ENCODE data around the gene USP16. TPM values are rescaled to one million over a fixed set of nuclear protein-coding genes. Genes with fewer than 3 reads are reported as not detected.

Gene USP16
- total RNA-seq, 1 experiment from 2014 or later: 30.6 TPM

GRCh38 chr21:29078869-29079767 is 54.6 kb downstream of the USP16 start:
- H2AK5ac ChIP-seq (ENCODE audit: insufficient read length, low read length): no peak overlapping the region
- H2BK20ac ChIP-seq (ENCODE audit: low read depth, low read length, poor library complexity, severe bottlenecking): no peak overlapping the region
- H4K8ac ChIP-seq (replicated peaks; ENCODE audit: insufficient read length, low read depth, low read length): no peak overlapping the region
- no peak overlapping the region for H3T11ph ChIP-seq (ENCODE audit: low read length)
- H3K27me3 ChIP-seq (ENCODE audit: insufficient read depth, low read length): no peaks in the 10 kb centered on the region
- no peak overlapping the region for H3K18ac ChIP-seq (ENCODE audit: insufficient read length, low read depth, low read length)
- no peak overlapping the region for H3K4me3 Mint-ChIP-seq
- no peaks in the 10 kb centered on the region for H3K23me2 ChIP-seq (ENCODE audit: insufficient read length, low read depth, low read length, poor library complexity, severe bottlenecking)
- no peak for DNase-seq
- H3K4me1 Mint-ChIP-seq: 0 out of 4 replicates have a peak, but pooled peaks cover 0 to 3% of the 10 kb centered on the region in 2 experiments
- H4K5ac ChIP-seq (ENCODE audit: insufficient read length, low read depth, low read length): no peak overlapping the region
- H2BK12ac ChIP-seq (ENCODE audit: insufficient read length, low read depth, low read length): no peak overlapping the region
- WGBS (ENCODE audit: extremely low coverage, insufficient read length, low lambda C conversion rate): no CpG with 5 or more reads among the region's 8 CpGs
- H2BK120ac ChIP-seq (ENCODE audit: low read depth, low read length, poor library complexity, severe bottlenecking): no peak overlapping the region
- no peaks in the 10 kb centered on the region for H3K79me1 ChIP-seq (ENCODE audit: insufficient read depth, low read depth, low read length, poor library complexity, severe bottlenecking)
- H3K27ac ChIP-seq (ENCODE audit: insufficient read length, low read depth, low read length): no peak overlapping the region
- no peak overlapping the region for H3K23ac ChIP-seq (ENCODE audit: insufficient read length, low read depth, low read length)
- no peak overlapping the region for H3K56ac ChIP-seq (ENCODE audit: insufficient read length, low read depth, low read length)
- no peak overlapping the region for H2BK5ac ChIP-seq (ENCODE audit: insufficient read length, low read length)
- no peaks in the 10 kb centered on the region for H3K79me2 ChIP-seq (ENCODE audit: insufficient read depth, low read length)
- no peaks in the 10 kb centered on the region for H3K4me1 ChIP-seq (ENCODE audit: insufficient read depth, low read length)
- H4K20me1 ChIP-seq (ENCODE audit: control insufficient read depth, insufficient read depth, insufficient read length): no peaks in the 10 kb centered on the region
- H4K91ac ChIP-seq (ENCODE audit: insufficient read length, low read depth, low read length): no peak overlapping the region
- H3K9ac ChIP-seq (ENCODE audit: extremely low read depth, insufficient read length, low read length): no peak overlapping the region
- H2AFZ ChIP-seq (ENCODE audit: low read length): no peak overlapping the region
- no peak overlapping the region; a peak in 1 of 7 replicates for H3K27ac Mint-ChIP-seq
- no peaks in the 10 kb centered on the region; a peak in 1 of 5 replicates for H3K9me3 Mint-ChIP-seq
- no peaks in the 10 kb centered on the region; a peak in 1 of 7 replicates for H3K36me3 Mint-ChIP-seq (ENCODE audit: insufficient read depth in 1 of 3, low read depth in 3 of 3)
- H3K4me2 ChIP-seq (ENCODE audit: insufficient read depth, insufficient read length, low read length): no peak overlapping the region
- TF ChIP-seq CTCF (conservative IDR thresholded peaks at IDR 0.05): no peak
- no peaks in the 10 kb centered on the region for H3K9me3 ChIP-seq (ENCODE audit: control insufficient read depth, low read depth, low read length)
- no peak overlapping the region for H3K14ac ChIP-seq (ENCODE audit: insufficient read depth, low read length)
- no peak overlapping the region for H2BK15ac ChIP-seq (ENCODE audit: low read depth, low read length)
- no peak overlapping the region for H3K4ac ChIP-seq (ENCODE audit: low read depth, low read length)
- H3K27me3 Mint-ChIP-seq (ENCODE audit: low read depth): peaks cover 4% of the 10 kb centered on the region
